Fibroblast of mammary gland (primary cell): Measurements from ENCODE around the gene ENOX2.
"Not testable (repeated sequence)": the region's sequence is repeated elsewhere in the genome, so short reads cannot be mapped to it uniquely, and the experiment has no call there.

Experiments used
- DNase-seq: peaks from one replicate; pipeline ENCODE4 v3.0.0-alpha.2; 2010; ENCODE audit warnings: low read depth
- H3K4me3 ChIP-seq: 2 replicates; pipeline ENCODE4 v1.5.1; 2011; ENCODE audit warnings: low read depth, mild to moderate bottlenecking, low read length, moderate library complexity; ENCODE audit not compliant: control insufficient read depth
- CTCF ChIP-seq: conservative IDR thresholded peaks from 2 replicates; pipeline ENCODE4 v1.5.1; 2011; ENCODE audit warnings: low read depth, low read length, inconsistent platforms; ENCODE audit not compliant: control insufficient read depth, insufficient read depth

Gene ENOX2

GRCh38 chrX:130803537-130803936 lies 99.5 kb downstream of the ENOX2 start:
- H3K4me3 ChIP-seq = no peak overlapping the region
- no peak for DNase-seq
- no peak for TF ChIP-seq CTCF

GRCh38 chrX:130801901-130802300 lies 101.1 kb downstream of the ENOX2 start:
- TF ChIP-seq CTCF = no peak
- DNase-seq = peak; percentile 3
- no peak overlapping the region for H3K4me3 ChIP-seq

- DNase-seq = peak; percentile 55
- TF ChIP-seq CTCF = no peak
- H3K4me3 ChIP-seq = no peak overlapping the region
Observed at GRCh38 chrX:130799393-130799792, 103.6 kb downstream of the ENOX2 start.

GRCh38 chrX:130793975-130794374 lies 109.0 kb downstream of the ENOX2 start:
- no peak for DNase-seq
- no peak overlapping the region for H3K4me3 ChIP-seq
- no peak for TF ChIP-seq CTCF

- DNase-seq, H3K4me3 ChIP-seq: not testable (repeated sequence)
Observed at GRCh38 chrX:130791870-130792269, 111.1 kb downstream of the ENOX2 start.

GRCh38 chrX:130789793-130790192 lies 113.2 kb downstream of the ENOX2 start:
- no peak overlapping the region for H3K4me3 ChIP-seq
- TF ChIP-seq CTCF = no peak
- no peak for DNase-seq

- no peak for DNase-seq
- TF ChIP-seq CTCF = no peak
- H3K4me3 ChIP-seq = no peak overlapping the region
Observed at GRCh38 chrX:130788786-130789581, 114.0 kb downstream of the ENOX2 start.
